Kasumi-1 (cell line): Measurements from ENCODE around the gene DUSP14.

Experiments
- DNase-seq, 2 experiments: peaks; one replicate each; lab custom pipeline; 2025; lab: John Stamatoyannopoulos, UW

The DUSP14 gene

GRCh38 chr17:37558299-37558698 is 68.6 kb downstream of the DUSP14 start:
- DNase-seq: no peak

GRCh38 chr17:37562016-37562745 is 72.5 kb downstream of the DUSP14 start:
- no peak for DNase-seq
